ENCODE results near the gene ZBBX. TPM values are rescaled to one million over a fixed set of nuclear protein-coding genes. Genes with fewer than 3 reads are reported as not detected.

ZBBX gene
- total and polyA plus RNA-seq, 9 of the 15 experiments (the other 6 are each of a cell fraction or from before 2014, with no cell fraction given), result not detected

DNA sequence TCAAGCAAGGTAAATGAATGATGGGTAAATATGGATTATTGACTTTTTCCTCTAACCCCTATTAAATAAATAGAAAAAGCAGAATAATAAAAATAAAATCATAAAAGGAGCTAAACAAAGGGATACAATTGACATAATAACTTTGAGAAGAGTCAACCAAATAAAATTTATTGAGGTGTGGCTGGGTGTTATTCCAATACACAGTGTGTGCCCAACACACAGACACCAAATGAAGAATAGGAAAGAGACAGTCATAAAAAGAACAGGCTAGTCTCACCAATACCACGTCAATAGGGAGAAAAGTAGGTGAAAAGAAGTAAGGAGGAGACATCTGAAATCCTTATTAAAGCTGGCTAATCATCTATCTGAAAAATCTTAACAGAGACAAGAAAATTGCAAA lies 127.1 kb downstream of the ZBBX start:
- Histone ChIP-seq H3K9me3 (replicated peaks; ENCODE audit: control insufficient read depth, insufficient read depth, low read depth, low read length) (no peaks in the 10 kb centered on the region), H3K79me2 (ENCODE audit: control insufficient read depth, insufficient read depth, low read length) (no peaks in the 10 kb centered on the region), H3K36me3 (ENCODE audit: control insufficient read depth, insufficient read depth, low read length) (no peaks in the 10 kb centered on the region), H3K27me3 (ENCODE audit: control insufficient read depth in 2 of 2, insufficient read depth in 2 of 2, low read length in 2 of 2) (no peaks in the 10 kb centered on the region), H3K9ac (ENCODE audit: insufficient read depth in 1 of 2, low read depth in 2 of 2, low read length in 2 of 2) (no peak overlapping the region), H3K27ac (ENCODE audit: extremely low read depth, low read depth, low read length) (no peak overlapping the region), H2AFZ (ENCODE audit: low read depth, low read length) (no peak overlapping the region), H3K4me3 (no peak overlapping the region), H4K20me1 (replicated peaks; ENCODE audit: control insufficient read depth, insufficient read depth, low read length) (no peaks in the 10 kb centered on the region), H3K9me1 (ENCODE audit: control insufficient read depth, insufficient read depth, low read length) (no peaks in the 10 kb centered on the region), H3K4me2 (ENCODE audit: insufficient read depth, low read length) (no peak overlapping the region), H3K4me1 (replicated peaks in 1 of 2; ENCODE audit: control insufficient read depth in 2 of 2, insufficient read depth in 2 of 2, low read length in 2 of 2) (no peaks in the 10 kb centered on the region)
- intact Hi-C loops (cut with micrococcal nuclease) (no loop called here), in situ Hi-C loops (cut with MboI) (no loop called here)
- ChIA-PET CTCF (ENCODE audit: low intra/inter-chr PET ratio) (no interaction called here), POLR2A (no interaction called here)
- ATAC-seq (no peak), FAIRE-seq (no peak), DNase-seq (ENCODE audit: extremely low read depth in 1 of 4, low spot score in 3 of 4) (no peak)
- BruUV-seq (replicated peaks), result no TSS peak
- WGBS (ENCODE audit: insufficient coverage, low coverage, missing lambda C conversion rate), result 0% methylated on average over 1 of the region's 1 CpG
- TF ChIP-seq NR0B1 (IDR thresholded peaks at IDR 0.05; ENCODE audit: partially characterized antibody), result no peak
- TF ChIP-seq ZBTB43 (CRISPR knock-in tag; IDR thresholded peaks at IDR 0.05), result no peak
- TF ChIP-seq ESRRA (IDR thresholded peaks at IDR 0.05; ENCODE audit: borderline replicate concordance, low read depth), result no peak
- TF ChIP-seq ZNF347 (CRISPR knock-in tag; IDR thresholded peaks at IDR 0.05; ENCODE audit: low read depth), result no peak
- no peak for TF ChIP-seq HOXB6 (CRISPR knock-in tag; IDR thresholded peaks at IDR 0.05; ENCODE audit: borderline replicate concordance)
- no peak for TF ChIP-seq MAX (CRISPR knock-in tag; IDR thresholded peaks at IDR 0.05)
- TF ChIP-seq, protein P1, sequence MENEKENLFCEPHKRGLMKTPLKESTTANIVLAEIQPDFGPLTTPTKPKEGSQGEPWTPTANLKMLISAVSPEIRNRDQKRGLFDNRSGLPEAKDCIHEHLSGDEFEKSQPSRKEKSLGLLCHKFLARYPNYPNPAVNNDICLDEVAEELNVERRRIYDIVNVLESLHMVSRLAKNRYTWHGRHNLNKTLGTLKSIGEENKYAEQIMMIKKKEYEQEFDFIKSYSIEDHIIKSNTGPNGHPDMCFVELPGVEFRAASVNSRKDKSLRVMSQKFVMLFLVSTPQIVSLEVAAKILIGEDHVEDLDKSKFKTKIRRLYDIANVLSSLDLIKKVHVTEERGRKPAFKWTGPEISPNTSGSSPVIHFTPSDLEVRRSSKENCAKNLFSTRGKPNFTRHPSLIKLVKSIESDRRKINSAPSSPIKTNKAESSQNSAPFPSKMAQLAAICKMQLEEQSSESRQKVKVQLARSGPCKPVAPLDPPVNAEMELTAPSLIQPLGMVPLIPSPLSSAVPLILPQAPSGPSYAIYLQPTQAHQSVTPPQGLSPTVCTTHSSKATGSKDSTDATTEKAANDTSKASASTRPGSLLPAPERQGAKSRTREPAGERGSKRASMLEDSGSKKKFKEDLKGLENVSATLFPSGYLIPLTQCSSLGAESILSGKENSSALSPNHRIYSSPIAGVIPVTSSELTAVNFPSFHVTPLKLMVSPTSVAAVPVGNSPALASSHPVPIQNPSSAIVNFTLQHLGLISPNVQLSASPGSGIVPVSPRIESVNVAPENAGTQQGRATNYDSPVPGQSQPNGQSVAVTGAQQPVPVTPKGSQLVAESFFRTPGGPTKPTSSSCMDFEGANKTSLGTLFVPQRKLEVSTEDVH (IDR thresholded peaks at IDR 0.05; ENCODE audit: low read depth, partially characterized antibody), result no peak
- no peak for TF ChIP-seq TGIF2 (CRISPR knock-in tag; IDR thresholded peaks at IDR 0.05)
- no peak for TF ChIP-seq ELF1 (tag; IDR thresholded peaks at IDR 0.05)
- no peak for TF ChIP-seq SIRT6 (IDR thresholded peaks at IDR 0.05; ENCODE audit: low read depth, low read length)
- TF ChIP-seq ZNF436 (CRISPR knock-in tag; IDR thresholded peaks at IDR 0.05), result no peak
- no peak for TF ChIP-seq MTA2 (IDR thresholded peaks at IDR 0.05; ENCODE audit: low read depth)
- TF ChIP-seq, protein P2, sequence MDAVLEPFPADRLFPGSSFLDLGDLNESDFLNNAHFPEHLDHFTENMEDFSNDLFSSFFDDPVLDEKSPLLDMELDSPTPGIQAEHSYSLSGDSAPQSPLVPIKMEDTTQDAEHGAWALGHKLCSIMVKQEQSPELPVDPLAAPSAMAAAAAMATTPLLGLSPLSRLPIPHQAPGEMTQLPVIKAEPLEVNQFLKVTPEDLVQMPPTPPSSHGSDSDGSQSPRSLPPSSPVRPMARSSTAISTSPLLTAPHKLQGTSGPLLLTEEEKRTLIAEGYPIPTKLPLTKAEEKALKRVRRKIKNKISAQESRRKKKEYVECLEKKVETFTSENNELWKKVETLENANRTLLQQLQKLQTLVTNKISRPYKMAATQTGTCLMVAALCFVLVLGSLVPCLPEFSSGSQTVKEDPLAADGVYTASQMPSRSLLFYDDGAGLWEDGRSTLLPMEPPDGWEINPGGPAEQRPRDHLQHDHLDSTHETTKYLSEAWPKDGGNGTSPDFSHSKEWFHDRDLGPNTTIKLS (IDR thresholded peaks at IDR 0.05; ENCODE audit: borderline replicate concordance, low read depth), result no peak
- no peak for TF ChIP-seq SRSF1 (IDR thresholded peaks at IDR 0.05; ENCODE audit: low read depth, low read length)
- TF ChIP-seq TFAM (CRISPR knock-in tag; conservative IDR thresholded peaks at IDR 0.05), result no peak
- no peak for TF ChIP-seq HIVEP1 (CRISPR knock-in tag; IDR thresholded peaks at IDR 0.05)
- TF ChIP-seq SNRNP70 (optimal IDR thresholded peaks at IDR 0.05; ENCODE audit: low read depth, low read length), result no peak
